ENCODE results near the gene GASK1A. TPM values are rescaled to one million over a fixed set of nuclear protein-coding genes. Genes with fewer than 3 reads are reported as not detected.

The GASK1A gene
- total and polyA plus RNA-seq, 2 donors (not counting 3 experiments of a cell fraction or from before 2014, with no cell fraction given): 0.04 TPM; not detected in 1

GRCh38 chr3:43077707-43078106, 98.6 kb downstream of the GASK1A start:
- Histone ChIP-seq H3K27ac (ENCODE audit: insufficient read depth, low read depth, low read length) (no peak overlapping the region), H3K27me3 (ENCODE audit: control insufficient read depth in 2 of 2, insufficient read depth in 2 of 2, low read length in 2 of 2) (peaks cover 0 to 2% of the 10 kb centered on the region in 2 experiments), H3K36me3 (ENCODE audit: control insufficient read depth in 2 of 2, extremely low read depth in 1 of 2, insufficient read depth in 2 of 2, low read length in 2 of 2) (peaks cover 0 to 2% of the 10 kb centered on the region in 2 experiments), H3K9me1 (replicated peaks; ENCODE audit: control insufficient read depth, extremely low read depth, insufficient read depth, low read length) (no peaks in the 10 kb centered on the region), H3K79me2 (ENCODE audit: control insufficient read depth, insufficient read depth, low read length) (no peaks in the 10 kb centered on the region), H4K20me1 (replicated peaks; ENCODE audit: control insufficient read depth, extremely low read depth, insufficient read depth, low read length) (no peaks in the 10 kb centered on the region), H3K4me2 (ENCODE audit: insufficient read depth, low read length) (no peak overlapping the region), H3K4me1 (ENCODE audit: control insufficient read depth, extremely low read depth, insufficient read depth, low read length) (no peaks in the 10 kb centered on the region), H3K9ac (replicated peaks; ENCODE audit: extremely low read depth, insufficient read depth, low read length) (no peak overlapping the region), H2AFZ (ENCODE audit: low read depth, low read length) (no peak overlapping the region), H3K9me3 (replicated peaks; ENCODE audit: control insufficient read depth, insufficient read depth, low read length) (no peaks in the 10 kb centered on the region), H3K4me3 (replicated peaks in 1 of 3; ENCODE audit: insufficient read depth in 1 of 3, low read depth in 1 of 3, low read length in 3 of 3) (no peak overlapping the region)
- ChIA-PET CTCF (no interaction called here), POLR2A (no interaction called here)
- no TSS peak for BruUV-seq (replicated peaks)
- intact Hi-C loops (cut with micrococcal nuclease): no loop called here
- dilution Hi-C loops (cut with MboI; ENCODE audit: extremely low pct_ligation_motif_present, low sequenced_read_pairs): no loop called here
- DNase-seq (ENCODE audit: low read depth, low spot score): no peak
- FAIRE-seq: no peak
- no peak for TF ChIP-seq FOS (IDR thresholded peaks at IDR 0.05; ENCODE audit: borderline replicate concordance, insufficient read depth, low read length)
- no peak for TF ChIP-seq MAX (IDR thresholded peaks at IDR 0.05; ENCODE audit: insufficient read depth, insufficient read length)
- no peak for TF ChIP-seq MYC (IDR thresholded peaks at IDR 0.05; ENCODE audit: low read depth, low read length)
- no peak for TF ChIP-seq GATA2 (IDR thresholded peaks at IDR 0.05; ENCODE audit: insufficient read depth, insufficient read length, low read depth, low read length)
- no peak for TF ChIP-seq EZH2 (IDR thresholded peaks at IDR 0.05; ENCODE audit: borderline replicate concordance, low read depth, low read length, severe bottlenecking)
- TF ChIP-seq JUN (IDR thresholded peaks at IDR 0.05; ENCODE audit: borderline replicate concordance, insufficient read depth, insufficient read length, low read depth): no peak
- TF ChIP-seq POLR2AphosphoS5 (IDR thresholded peaks at IDR 0.05; ENCODE audit: insufficient read depth, low read depth, low read length): no peak
- no peak for TF ChIP-seq POLR2A (IDR thresholded peaks at IDR 0.05; ENCODE audit: low read depth, low read length)
- no peak for TF ChIP-seq CTCF (IDR thresholded peaks at IDR 0.05; ENCODE audit: extremely low read depth in 1 of 2, insufficient read depth in 1 of 2, low read depth in 1 of 2, low read length in 2 of 2)

Measured in endothelial cell of umbilical vein (primary cell).